KOPT-K1 (cell line): ENCODE results near the gene ETNK1.
"Not testable (repeated sequence)": the region's sequence is repeated elsewhere in the genome, so short reads cannot be mapped to it uniquely, and the experiment has no call there.

ENCODE experiments used
- H3K27ac ChIP-seq: fragments of 200-600 bp; sonication (generic); 2 replicates; pipeline ENCODE4 v1.5.1; 2016; ENCODE audit warnings: antibody characterized with exemption, mild to moderate bottlenecking, low read depth, low read length; ENCODE audit not compliant: poor library complexity, severe bottlenecking
- H3K36me3 ChIP-seq: fragments of 200-600 bp; sonication (generic); 2 replicates; pipeline ENCODE4 v1.5.1; 2017; ENCODE audit warnings: antibody characterized with exemption, mild to moderate bottlenecking, low read length, moderate library complexity; ENCODE audit not compliant: insufficient read depth
- H3K9me3 ChIP-seq: fragments of 200-600 bp; sonication (generic); 2 replicates; pipeline ENCODE4 v1.5.1; 2017; ENCODE audit warnings: antibody characterized with exemption, low read length, mild to moderate bottlenecking; ENCODE audit not compliant: insufficient read depth, poor library complexity, severe bottlenecking

Gene ETNK1

GRCh38 chr12:22691319-22691718, 66.3 kb downstream of the ETNK1 start:
- Histone ChIP-seq H3K36me3 (peaks cover 17% of the 10 kb centered on the region; the same call in 1 of the 2 replicates), H3K27ac (no peak overlapping the region), H3K9me3 (no peaks in the 10 kb centered on the region)

DNA sequence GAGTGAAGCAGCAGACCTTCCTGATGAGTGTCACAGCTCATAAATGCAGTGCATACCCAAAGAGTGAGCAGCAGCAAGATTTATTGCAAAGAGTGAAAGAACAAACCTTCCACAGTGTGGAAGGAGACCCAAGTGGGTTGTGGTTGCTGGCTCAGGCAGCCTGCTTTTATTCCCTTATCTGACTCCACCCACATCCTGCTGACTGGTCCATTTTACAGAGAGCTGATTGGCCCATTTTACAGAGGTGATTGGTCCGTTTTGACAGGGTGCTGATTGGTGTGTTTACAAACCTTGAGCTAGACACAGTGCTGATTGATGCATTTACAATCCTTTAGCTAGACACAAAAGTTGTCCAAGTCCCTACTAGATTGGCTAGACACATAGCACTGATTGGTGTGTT, 67.5 kb downstream of the ETNK1 start:
- not testable (repeated sequence) for H3K36me3 ChIP-seq, H3K27ac ChIP-seq, H3K9me3 ChIP-seq

GRCh38 chr12:22692964-22693555, 68.1 kb downstream of the ETNK1 start:
- Histone ChIP-seq H3K36me3 (peaks cover 4% of the 10 kb centered on the region; the same call in 1 of the 2 replicates), H3K9me3 (no peaks in the 10 kb centered on the region), H3K27ac (no peak overlapping the region)

GRCh38 chr12:22698576-22698975, 73.6 kb downstream of the ETNK1 start:
- Histone ChIP-seq H3K27ac (no peak overlapping the region), H3K9me3 (no peaks in the 10 kb centered on the region), H3K36me3 (no peaks in the 10 kb centered on the region)

DNA sequence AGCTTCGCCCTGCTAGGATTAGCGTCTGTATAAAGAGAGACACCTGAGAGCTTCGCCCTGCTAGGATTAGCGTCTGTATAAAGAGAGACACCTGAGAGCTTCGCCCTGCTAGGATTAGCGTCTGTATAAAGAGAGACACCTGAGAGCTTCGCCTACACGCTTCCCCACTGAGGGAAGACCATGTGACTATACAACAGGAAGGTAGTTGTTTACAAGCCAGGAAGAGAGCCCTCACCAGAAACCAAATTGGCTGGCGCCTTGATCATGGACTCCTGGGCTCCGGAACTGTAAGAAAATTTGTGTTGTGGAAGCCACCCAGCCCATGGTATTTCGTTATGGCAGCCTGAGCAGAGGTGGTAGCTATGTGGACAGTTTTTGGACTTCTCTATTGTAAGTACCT, 74.7 kb downstream of the ETNK1 start:
- not testable (repeated sequence) for H3K9me3 ChIP-seq, H3K27ac ChIP-seq, H3K36me3 ChIP-seq

DNA sequence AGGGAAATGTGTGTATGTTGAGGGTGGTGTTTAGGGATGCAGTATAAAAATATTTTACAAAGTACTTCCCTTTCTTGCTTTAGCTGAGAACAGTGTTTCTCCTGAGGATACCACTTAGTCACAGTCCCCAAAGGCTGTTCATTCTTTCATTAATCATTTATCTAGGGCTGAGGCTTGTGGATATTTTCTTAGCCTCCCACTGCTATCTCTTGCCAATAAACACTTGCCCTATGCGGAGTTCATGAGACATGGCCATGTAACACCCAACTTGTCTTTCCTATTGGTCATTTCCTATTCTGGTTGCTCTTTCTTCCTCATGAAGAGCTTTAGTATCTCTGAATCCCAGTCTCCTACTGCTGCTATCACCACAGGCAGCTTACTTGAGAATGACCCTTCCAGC, 75.1 kb downstream of the ETNK1 start:
- Histone ChIP-seq H3K27ac (no peak overlapping the region), H3K9me3 (no peaks in the 10 kb centered on the region), H3K36me3 (no peaks in the 10 kb centered on the region)

- not testable (repeated sequence) for H3K36me3 ChIP-seq, H3K9me3 ChIP-seq, H3K27ac ChIP-seq
Measured at GRCh38 chr12:22701216-22701809, 76.3 kb downstream of the ETNK1 start.

DNA sequence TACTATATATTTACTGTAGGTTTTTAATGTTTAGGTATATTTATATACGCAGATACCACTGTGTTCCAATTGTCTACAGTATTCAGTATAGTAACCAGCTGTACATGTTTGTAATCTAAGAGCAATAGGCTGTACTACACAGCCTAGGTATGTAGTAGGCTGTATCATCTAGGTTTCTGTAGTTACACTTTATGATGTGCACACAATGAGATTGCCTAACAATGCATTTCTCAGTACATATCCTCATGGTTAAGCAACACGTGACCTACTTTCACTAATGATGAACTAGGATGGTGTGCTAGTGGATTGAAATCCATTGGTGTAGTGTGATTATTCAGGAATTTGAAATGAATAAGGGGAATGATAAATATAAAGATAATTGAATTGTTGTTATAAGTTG, 77.7 kb downstream of the ETNK1 start:
- Histone ChIP-seq H3K27ac (no peak overlapping the region), H3K9me3 (no peaks in the 10 kb centered on the region), H3K36me3 (no peaks in the 10 kb centered on the region)

GRCh38 chr12:22709292-22709691, 84.3 kb downstream of the ETNK1 start:
- Histone ChIP-seq H3K27ac (no peak overlapping the region), H3K36me3 (no peaks in the 10 kb centered on the region), H3K9me3 (no peaks in the 10 kb centered on the region)

DNA sequence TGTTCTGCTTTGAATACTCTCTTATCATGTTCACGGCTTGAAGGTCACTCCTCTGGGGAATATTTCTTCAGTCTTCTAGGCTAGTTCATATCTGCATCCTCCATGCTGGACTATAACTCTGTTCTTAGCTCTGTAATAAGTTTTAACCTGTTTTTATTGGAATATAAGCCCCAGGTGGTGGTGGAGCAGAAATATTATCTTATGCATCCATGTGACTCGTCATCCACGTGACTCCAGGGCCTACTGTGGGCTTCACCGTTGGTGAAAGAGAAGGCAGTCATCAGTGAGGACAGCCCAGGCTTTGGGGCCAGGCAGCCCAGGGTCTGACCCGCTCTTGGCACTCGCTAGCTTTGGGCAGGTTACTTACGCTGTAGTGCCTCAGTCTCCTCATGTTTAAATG, 87.1 kb downstream of the ETNK1 start:
- Histone ChIP-seq H3K27ac (no peak overlapping the region), H3K9me3 (no peaks in the 10 kb centered on the region), H3K36me3 (no peaks in the 10 kb centered on the region)

DNA sequence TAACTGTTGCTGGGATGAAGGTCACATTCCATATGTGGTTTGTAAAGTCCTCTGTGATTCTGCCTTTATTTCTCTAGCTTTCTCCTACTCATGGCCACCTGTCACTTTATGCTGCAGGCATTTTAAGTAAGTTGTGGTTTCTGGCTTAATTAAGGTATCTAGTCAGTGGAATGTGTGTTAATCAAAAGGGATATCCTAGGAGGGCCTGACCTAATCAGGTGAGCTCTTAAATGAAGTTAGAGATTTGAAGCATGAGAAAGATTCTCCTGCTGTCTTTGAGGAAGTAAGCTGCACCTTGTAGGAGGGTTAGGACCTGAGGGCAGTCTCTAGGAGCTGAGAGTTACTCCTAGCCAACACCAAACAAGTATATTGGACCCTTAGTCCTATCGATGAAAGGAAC, 90.3 kb downstream of the ETNK1 start:
- H3K27ac ChIP-seq, result no peak overlapping the region
- H3K9me3 ChIP-seq, result no peaks in the 10 kb centered on the region
- no peaks in the 10 kb centered on the region for H3K36me3 ChIP-seq

GRCh38 chr12:22719745-22720144, 94.8 kb downstream of the ETNK1 start:
- no peak overlapping the region for H3K27ac ChIP-seq
- no peaks in the 10 kb centered on the region for H3K36me3 ChIP-seq
- H3K9me3 ChIP-seq, result no peaks in the 10 kb centered on the region

DNA sequence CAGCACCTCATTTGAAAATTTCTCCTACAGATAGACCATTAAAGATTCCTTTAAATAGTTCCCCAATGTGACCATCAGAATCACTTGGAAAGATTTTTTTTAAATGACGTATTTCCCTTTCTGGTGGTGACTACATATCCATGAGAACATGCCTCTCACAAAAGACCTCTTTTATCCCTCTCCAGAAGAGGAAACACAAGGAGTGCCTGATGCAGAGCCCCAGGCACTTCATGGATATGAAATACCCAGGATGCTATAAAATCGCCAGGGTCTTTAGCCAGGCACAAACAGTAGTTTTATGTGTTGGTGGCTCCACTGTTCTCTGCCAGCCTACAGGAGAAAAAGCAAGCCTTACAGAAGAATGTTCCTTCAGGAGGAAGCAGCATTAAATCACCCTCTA, 97.1 kb downstream of the ETNK1 start:
- H3K27ac ChIP-seq, result no peak overlapping the region
- H3K9me3 ChIP-seq, result no peaks in the 10 kb centered on the region
- H3K36me3 ChIP-seq, result no peaks in the 10 kb centered on the region

DNA sequence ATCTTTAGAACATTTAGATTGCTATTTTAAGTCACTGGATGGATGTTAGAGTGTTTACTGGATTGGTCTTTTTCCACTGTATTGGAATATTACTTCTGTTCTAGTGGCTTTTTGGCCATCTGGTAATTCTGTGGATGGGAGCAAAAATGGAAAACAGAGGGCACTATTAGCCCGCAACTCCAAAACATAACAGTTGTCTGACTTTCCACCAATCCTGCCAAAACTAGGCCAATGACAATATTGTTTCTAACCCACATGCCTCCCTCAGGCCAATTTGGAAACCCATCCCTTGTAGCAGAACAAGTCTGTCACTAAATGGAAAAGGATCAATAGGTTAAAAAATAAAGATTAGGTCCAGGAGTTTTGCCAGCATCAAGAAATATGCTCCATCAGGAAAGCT, 97.8 kb downstream of the ETNK1 start:
- H3K9me3 ChIP-seq, result no peaks in the 10 kb centered on the region

GRCh38 chr12:22728987-22729386, 104.0 kb downstream of the ETNK1 start:
- Histone ChIP-seq H3K36me3 (no peaks in the 10 kb centered on the region), H3K9me3 (no peaks in the 10 kb centered on the region), H3K27ac (no peak overlapping the region)

More for the DNA sequence above, 97.8 kb downstream of the ETNK1 start:
- Histone ChIP-seq H3K27ac (no peak overlapping the region), H3K36me3 (no peaks in the 10 kb centered on the region)

- Histone ChIP-seq H3K9me3 (no peaks in the 10 kb centered on the region), H3K36me3 (no peaks in the 10 kb centered on the region), H3K27ac (no peak overlapping the region)
Measured at GRCh38 chr12:22729431-22729956, 104.5 kb downstream of the ETNK1 start.
